Muscle of back (tissue), 11 donors: Measurements from ENCODE around the gene ZNF428. TPM values are rescaled to one million over a fixed set of nuclear protein-coding genes. Genes with fewer than 3 reads are reported as not detected.
"Not testable (repeated sequence)": the region's sequence is repeated elsewhere in the genome, so short reads cannot be mapped to it uniquely, and the experiment has no call there.

Experiments used
- DNase-seq, 3 donors: peaks; one replicate each; pipeline versions ENCODE4 v3.0.0 to v3.0.0-alpha.2; 2013
- polyA plus RNA-seq, 10 donors: library from polyadenylated mRNA; unstranded; fragments of 120-200 nt; gene quantifications; one replicate each; pipeline ENCODE4 v1.2.1, GENCODE V29; 2013; ENCODE audit not compliant: insufficient read length in 10 of 10

Gene ZNF428
- polyA plus RNA-seq, 10 donors, result 38.1 to 76.5 (median 44.3) TPM

DNA sequence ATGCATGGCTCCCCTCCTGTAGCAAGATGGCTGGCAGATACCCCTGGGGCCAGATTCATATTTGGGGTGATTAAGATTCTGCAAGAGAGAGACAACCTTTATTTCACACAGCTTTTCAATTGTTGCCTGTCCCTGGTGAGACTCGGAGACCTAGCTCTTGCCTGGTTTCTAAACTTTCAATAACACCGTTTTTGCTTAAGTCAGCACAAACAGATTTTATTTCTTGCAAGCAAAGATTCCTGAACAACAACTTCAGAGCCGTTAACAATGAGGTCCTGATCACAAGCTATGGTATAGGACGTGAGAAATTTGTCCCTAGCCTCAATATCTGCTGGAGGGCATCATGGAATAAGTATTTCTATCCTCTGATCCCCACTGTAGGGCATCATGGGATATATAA is 23.1 kb upstream of the ZNF428 start:
- no peak for DNase-seq

GRCh38 chr19:43641333-43641732 is 21.9 kb upstream of the ZNF428 start:
- no peak for DNase-seq

GRCh38 chr19:43640424-43640757 is 21.0 kb upstream of the ZNF428 start:
- DNase-seq, result no peak

DNA sequence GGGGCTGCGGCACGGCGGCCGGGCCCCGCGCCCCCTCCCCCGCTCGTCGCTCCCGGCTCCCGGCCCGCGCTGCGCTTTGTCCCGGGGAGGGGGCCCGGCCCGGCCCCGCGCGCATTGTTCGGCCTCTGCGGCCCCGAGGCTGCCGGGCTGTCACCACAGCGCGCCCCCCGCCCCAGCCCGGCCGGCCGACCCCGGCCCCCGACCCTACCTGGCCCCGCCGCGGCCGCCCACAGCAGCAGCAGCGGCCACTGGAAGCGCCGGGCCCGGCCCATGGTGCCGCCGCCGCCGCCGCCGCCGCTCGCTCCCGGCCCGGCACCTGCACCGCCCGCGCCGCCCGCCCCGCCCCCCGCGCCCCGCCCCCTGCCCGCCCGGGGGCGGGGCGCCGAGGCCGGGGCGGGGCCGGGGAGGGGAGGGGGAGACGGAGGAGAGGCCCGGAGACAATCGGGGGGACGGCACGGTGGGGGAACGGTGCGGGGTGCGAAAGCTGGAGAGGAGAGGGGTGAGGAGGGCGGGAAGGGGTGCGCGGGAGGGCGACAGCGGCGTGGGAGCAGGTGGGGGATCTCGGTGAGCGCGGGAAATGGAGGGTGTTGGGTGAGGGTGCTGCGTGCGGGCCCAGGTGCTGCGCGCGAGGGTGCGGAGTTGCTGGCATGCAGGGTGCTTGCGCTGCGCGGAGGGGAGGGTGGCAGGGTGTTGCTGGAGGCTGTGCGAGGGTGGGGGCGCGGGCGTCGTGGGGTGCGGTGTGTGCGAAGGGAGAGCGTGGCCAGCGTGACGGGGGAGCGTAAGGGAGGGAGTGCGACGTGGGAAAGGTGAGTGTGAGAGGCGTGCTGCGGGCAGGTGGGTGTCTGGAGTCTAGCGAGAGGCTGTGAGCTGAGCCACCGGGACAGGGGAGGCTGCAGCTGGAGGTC is 20.3 kb upstream of the ZNF428 start, which contains the start of gene CADM4:
TSS of gene CADM4 (minus strand) at position 332 of the 905 bp plus-strand sequence. CDS start at position 272, 60 bp downstream.
- peak in 1 of 3 donors; percentile 39 for DNase-seq

- no peak for DNase-seq
Observed at GRCh38 chr19:43638995-43639518, 19.6 kb upstream of the ZNF428 start.

- DNase-seq, result no peak
Observed at GRCh38 chr19:43638214-43638994, 19.0 kb upstream of the ZNF428 start.

DNA sequence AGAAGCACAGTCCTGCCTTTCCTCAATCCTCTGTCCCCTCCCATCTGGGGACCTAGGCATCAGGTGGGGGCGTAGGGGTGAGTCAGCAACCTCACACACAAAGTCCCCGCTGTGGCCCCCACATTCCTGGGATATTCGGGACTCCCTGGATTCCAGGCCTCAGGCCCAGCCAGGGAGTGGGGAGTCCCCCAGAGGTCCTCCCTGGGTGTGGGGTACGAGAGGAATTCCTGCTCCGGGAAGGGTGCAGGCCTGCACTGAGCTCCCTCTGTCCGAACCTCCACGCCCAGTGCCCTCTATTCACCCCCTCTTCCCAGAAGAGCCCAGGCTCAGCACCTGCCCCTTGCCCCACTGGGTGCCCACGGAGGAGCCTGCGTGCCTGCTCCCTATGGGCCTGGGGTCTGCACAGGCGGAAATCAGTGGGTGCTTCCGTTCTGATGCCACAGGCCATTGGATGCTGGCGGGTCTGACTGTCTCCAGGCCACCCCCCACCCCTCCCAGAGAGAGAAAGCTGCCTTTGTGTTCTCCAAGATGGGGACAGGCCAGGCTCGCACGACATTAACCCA is 16.8 kb upstream of the ZNF428 start:
- no peak for DNase-seq

DNA sequence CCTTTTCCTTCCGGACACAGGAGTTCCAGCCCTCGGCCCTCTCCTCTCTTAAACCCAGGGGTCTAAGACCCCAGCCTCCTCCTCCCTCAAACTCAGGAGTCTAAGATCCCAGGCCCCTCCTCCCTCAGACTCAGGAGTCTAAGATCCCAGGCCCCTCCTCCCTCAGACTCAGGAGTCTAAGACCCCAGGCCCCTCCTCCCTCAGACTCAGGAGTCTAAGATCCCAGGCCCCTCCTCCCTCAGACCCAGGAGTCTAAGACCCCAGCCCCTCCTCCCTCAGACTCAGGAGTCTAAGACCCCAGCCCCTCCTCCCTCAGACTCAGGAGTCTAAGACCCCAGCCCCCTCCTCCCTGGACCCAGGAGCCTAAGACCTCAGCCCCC is 16.1 kb upstream of the ZNF428 start:
- DNase-seq, result not testable (repeated sequence)

DNA sequence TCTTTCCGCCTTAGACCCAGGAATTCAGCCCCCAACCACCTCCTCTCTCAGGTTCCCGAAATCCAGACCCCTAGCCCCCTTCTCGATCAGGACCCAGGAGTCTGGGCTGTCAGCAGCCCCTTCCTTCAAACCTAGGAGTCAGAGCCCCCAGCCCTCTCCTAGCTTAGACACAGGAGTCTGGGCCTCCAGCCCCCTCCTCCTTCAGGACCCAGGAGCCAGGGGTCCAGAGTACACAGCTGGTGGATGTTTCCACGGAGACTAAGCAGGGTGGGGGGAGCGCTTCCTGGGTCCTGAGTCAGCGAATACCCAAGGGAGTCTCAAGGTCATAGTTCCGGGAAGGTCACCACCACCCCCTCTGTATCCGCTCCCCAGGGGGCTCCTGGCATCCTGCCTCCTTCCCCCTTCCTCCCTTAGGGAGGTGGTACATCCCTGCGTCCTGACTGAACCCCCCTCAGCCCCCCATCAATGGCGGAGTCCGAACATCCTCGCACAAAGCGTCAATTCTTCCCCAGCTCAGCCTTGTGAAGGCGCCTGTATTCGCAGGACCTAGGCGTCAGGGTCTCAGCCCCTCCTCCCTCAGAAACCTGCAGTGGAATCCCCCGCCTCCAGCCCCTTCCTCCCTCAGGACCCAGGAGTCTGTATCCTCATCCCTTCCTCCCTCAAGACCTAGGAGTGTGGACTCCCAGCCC is 15.6 kb upstream of the ZNF428 start:
- DNase-seq, result peak in 1 of 3 donors; percentile 48

GRCh38 chr19:43634506-43634871 is 15.1 kb upstream of the ZNF428 start:
- no peak for DNase-seq

DNA sequence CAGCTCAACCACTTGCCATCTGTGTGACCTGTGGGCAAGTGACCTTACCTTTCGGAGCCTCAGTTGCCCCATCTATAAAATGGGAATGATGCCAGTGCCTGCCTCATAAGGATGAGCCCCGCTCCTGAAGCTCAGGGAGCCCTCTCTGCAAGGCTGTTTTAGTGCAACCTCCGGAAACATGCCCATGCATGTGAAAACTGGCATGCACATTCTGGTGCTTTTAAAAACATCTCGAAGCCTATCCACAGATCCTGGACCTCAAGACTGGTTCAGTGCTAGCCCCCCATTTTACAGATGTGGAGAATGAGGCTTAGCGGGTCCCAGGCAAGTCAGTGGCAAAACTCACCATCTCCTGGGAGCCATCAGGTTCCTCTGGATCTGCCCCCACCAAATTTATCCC is 14.6 kb upstream of the ZNF428 start:
- DNase-seq, result no peak

DNA sequence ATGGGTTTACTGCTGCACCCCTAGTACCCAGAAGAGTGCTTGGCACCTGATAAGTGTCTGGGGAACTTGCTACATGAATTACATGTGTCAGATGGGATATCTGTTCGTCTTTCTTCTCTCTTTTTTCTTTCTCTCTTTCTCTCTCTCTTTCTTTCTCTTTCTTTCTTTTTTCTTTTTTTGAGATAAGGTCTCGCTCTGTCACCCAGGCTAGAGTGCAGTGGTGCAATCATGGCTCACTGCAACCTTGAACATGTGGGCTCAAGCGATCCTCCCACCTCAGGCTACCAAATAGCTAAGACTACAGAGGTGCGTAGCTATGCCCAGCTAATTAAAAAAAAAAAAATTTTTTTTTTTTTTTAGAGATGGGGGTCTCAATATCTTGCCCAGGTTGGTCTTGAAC is 14.1 kb upstream of the ZNF428 start:
- no peak for DNase-seq

DNA sequence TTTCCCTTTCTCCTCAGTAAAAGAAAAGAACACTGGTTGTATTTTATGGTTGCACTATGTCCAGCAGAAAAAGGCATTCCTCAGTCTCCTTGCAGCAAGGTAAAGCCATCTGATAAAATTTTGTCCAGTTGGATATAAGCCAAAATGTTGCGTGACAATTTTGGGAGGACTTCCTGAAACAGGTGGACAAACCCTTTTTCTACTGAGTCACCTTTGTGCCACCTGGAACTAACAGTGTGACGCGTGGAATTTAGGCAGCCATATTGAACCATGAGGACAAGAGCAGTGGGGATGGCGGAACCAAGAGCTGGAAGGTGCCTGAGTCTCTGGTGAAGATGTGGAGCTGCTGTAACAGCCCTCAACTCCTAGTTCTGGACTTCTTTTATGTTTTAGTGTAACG is 12.1 kb upstream of the ZNF428 start:
- no peak for DNase-seq

DNA sequence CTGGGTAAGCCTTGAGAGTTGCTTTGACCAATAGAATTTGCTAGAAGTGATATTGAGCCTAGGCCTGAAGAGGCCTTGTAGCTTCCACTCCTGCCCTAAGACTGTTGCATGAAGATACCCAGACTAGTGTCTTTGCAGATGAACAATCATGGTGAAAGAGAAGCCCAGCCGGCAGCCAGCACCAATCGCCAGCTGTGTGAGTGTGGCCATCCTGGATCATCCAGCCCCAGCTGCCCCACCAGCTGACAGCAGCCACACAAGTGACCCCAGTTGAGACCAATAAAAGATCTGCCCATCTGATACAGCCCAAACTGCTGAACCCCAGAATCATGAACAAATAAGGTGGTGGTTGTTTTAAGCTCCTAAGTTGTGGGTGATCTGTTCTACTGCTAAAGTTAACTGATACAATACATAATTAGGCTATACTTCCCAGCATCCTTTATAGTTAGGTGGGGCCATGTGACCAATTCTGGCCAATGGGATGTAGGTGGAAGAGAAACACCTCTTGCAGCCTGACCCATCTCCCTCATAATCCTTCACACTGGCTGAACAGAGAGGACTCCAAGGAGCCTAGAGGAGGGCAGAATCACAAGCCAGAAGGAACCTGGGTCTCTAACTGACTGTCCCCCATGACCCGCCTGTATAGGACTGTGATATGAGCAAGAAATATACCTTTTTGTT is 9.4 kb upstream of the ZNF428 start:
- DNase-seq, result no peak

- no peak for DNase-seq
Observed at GRCh38 chr19:43626838-43627237, 7.4 kb upstream of the ZNF428 start.

- DNase-seq, result no peak
Observed at GRCh38 chr19:43625918-43626579, 6.6 kb upstream of the ZNF428 start.

GRCh38 chr19:43624933-43625332 is 5.5 kb upstream of the ZNF428 start:
- peak in 1 of 3 donors; percentile 26 for DNase-seq

GRCh38 chr19:43623889-43624670 is 4.7 kb upstream of the ZNF428 start:
- no peak for DNase-seq

DNA sequence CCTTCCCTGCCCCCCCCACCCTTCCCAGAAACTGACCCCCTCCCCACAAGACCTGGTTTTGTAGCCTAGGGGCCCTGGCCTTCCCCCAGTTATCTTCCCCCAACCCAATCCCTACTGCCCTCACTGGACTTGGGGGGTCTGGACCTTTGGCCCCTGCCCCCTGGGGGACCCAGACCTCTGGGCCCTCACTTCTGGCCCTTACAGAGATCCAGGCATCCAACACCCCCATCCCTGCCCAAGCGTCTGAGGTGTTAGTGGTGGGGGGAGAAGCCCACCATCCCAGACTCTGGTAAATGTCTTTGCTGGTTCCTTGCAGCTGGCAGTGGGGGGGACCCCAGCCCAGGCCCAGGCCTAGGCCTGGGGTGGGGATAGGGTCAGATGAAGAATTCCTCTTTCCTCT is 3.5 kb upstream of the ZNF428 start:
- no peak for DNase-seq

- DNase-seq, result no peak
Observed at GRCh38 chr19:43622070-43622469, 2.6 kb upstream of the ZNF428 start.
